Endothelial cell of umbilical vein (primary cell): Measurements from ENCODE around the gene IL17F. TPM values are rescaled to one million over a fixed set of nuclear protein-coding genes. Genes with fewer than 3 reads are reported as not detected.

Source experiments
- BruUV-seq: library from RNA; stranded (reverse); fragments of 400-500 nt; replicated peaks from 2 replicates; lab custom pipeline; 2021; lab: Mats Ljungman, UMichigan
- CTCF ChIA-PET: fragments of 300-600, 350-600 bp; sonication (Branson Sonifier 250); formaldehyde crosslinking; loops from one replicate; lab custom pipeline; 2021; ENCODE audit warnings: antibody characterized with exemption, inconsistent platforms; lab: Charles Lee
- POLR2A ChIA-PET: fragments of 300-600, 350-600 bp; sonication (Branson Sonifier 250); formaldehyde crosslinking; loops from one replicate; lab custom pipeline; 2021; ENCODE audit warnings: antibody characterized with exemption, inconsistent platforms; lab: Charles Lee
- DNase-seq: peaks from one replicate; pipeline ENCODE4 v3.0.0-alpha.2; 2011; ENCODE audit warnings: low read depth, low spot score
- FAIRE-seq: peaks from 2 replicates; lab custom pipeline; 2011; peaks lifted over from hg19 to GRCh38; lab: Jason Lieb, UNC
- H2AFZ ChIP-seq: 2 replicates; pipeline ENCODE4 v1.6.0; 2012; ENCODE audit warnings: low read depth, low read length, control low read depth, inconsistent platforms
- H3K27ac ChIP-seq: 2 replicates; pipeline ENCODE4 v1.5.1; 2011; ENCODE audit warnings: low read depth, mild to moderate bottlenecking, control low read depth, low read length, moderate library complexity; ENCODE audit not compliant: insufficient read depth
- H3K27me3 ChIP-seq, 2 experiments: 2 replicates each; pipeline versions ENCODE4 v1.6.0 to v1.6.1; 2011; ENCODE audit warnings: low read length in 2 of 2, mixed read lengths in 1 of 2; ENCODE audit not compliant: control insufficient read depth in 2 of 2, insufficient read depth in 2 of 2
- H3K36me3 ChIP-seq, 2 experiments: 2 replicates in 1 of 2; 3 replicates in 1 of 2; pipeline ENCODE4 v1.5.1; 2011; ENCODE audit warnings: low read length in 2 of 2, mild to moderate bottlenecking in 1 of 2, moderate library complexity in 1 of 2; ENCODE audit not compliant: control insufficient read depth in 2 of 2, insufficient read depth in 2 of 2; ENCODE audit errors: extremely low read depth in 1 of 2
- H3K4me1 ChIP-seq: 3 replicates; pipeline ENCODE4 v1.5.1; 2011; ENCODE audit warnings: mild to moderate bottlenecking, low read length; ENCODE audit not compliant: control insufficient read depth, insufficient read depth; ENCODE audit errors: extremely low read depth
- H3K4me2 ChIP-seq: 2 replicates; pipeline ENCODE4 v1.6.1; 2011; ENCODE audit warnings: low read length, control low read depth, mixed read lengths; ENCODE audit not compliant: insufficient read depth
- H3K4me3 ChIP-seq, 3 experiments: fragments of 200-600 bp in 1 of 3; sonication (generic), shearing (Covaris generic) in 1 of 3; replicated peaks in 1 of 3; 2 replicates each; pipeline ENCODE4 v1.5.1; 2011 to 2016; ENCODE audit warnings: control low read depth in 3 of 3, low read length in 3 of 3, mild to moderate bottlenecking in 2 of 3, inconsistent platforms in 1 of 3, low read depth in 1 of 3, moderate library complexity in 1 of 3; ENCODE audit not compliant: insufficient read depth in 1 of 3
- H3K79me2 ChIP-seq: 2 replicates; pipeline ENCODE4 v1.6.0; 2012; ENCODE audit warnings: low read length, inconsistent platforms; ENCODE audit not compliant: control insufficient read depth, insufficient read depth
- H3K9ac ChIP-seq: replicated peaks from 2 replicates; pipeline ENCODE3; 2011; ENCODE audit warnings: low read length, control low read depth; ENCODE audit not compliant: insufficient read depth; ENCODE audit errors: extremely low read depth
- H3K9me1 ChIP-seq: replicated peaks from 3 replicates; pipeline ENCODE4 v1.6.0; 2011; ENCODE audit warnings: mild to moderate bottlenecking, low read length; ENCODE audit not compliant: control insufficient read depth, insufficient read depth; ENCODE audit errors: extremely low read depth
- H3K9me3 ChIP-seq: replicated peaks from 2 replicates; pipeline ENCODE4 v1.5.1; 2012; ENCODE audit warnings: low read length, inconsistent platforms; ENCODE audit not compliant: control insufficient read depth, insufficient read depth
- H4K20me1 ChIP-seq: replicated peaks from 2 replicates; pipeline ENCODE3; 2011; ENCODE audit warnings: mild to moderate bottlenecking, low read length; ENCODE audit not compliant: control insufficient read depth, insufficient read depth; ENCODE audit errors: extremely low read depth
- CTCF ChIP-seq, 2 donors: IDR thresholded peaks; 1 replicate in 1 of 2; 2 replicates in 1 of 2; pipeline ENCODE4 v1.5.1; 2011; ENCODE audit warnings: low read length in 2 of 2, mild to moderate bottlenecking in 2 of 2, moderate library complexity in 2 of 2, control low read depth in 1 of 2, inconsistent platforms in 1 of 2, low read depth in 1 of 2; ENCODE audit not compliant: insufficient read depth in 1 of 2; ENCODE audit errors: extremely low read depth in 1 of 2
- EZH2 ChIP-seq: IDR thresholded peaks from 2 replicates; pipeline ENCODE4 v1.6.1; 2012; ENCODE audit warnings: borderline replicate concordance, low read depth, mild to moderate bottlenecking, moderate library complexity, low read length, inconsistent platforms; ENCODE audit not compliant: severe bottlenecking
- FOS ChIP-seq: IDR thresholded peaks from 2 replicates; pipeline ENCODE4 v1.6.1; 2011; ENCODE audit warnings: mild to moderate bottlenecking, low read length, moderate library complexity, borderline replicate concordance; ENCODE audit not compliant: insufficient read depth
- GATA2 ChIP-seq: IDR thresholded peaks from 2 replicates; pipeline ENCODE4 v1.7.0; 2011; ENCODE audit warnings: low read depth, mild to moderate bottlenecking, moderate library complexity, mixed read lengths, low read length; ENCODE audit not compliant: insufficient read length, insufficient read depth
- JUN ChIP-seq: IDR thresholded peaks from 2 replicates; pipeline ENCODE4 v1.6.1; 2011; ENCODE audit warnings: borderline replicate concordance, low read depth; ENCODE audit not compliant: insufficient read length, insufficient read depth
- MAX ChIP-seq: IDR thresholded peaks from 2 replicates; pipeline ENCODE4 v1.6.1; 2011; ENCODE audit not compliant: insufficient read depth, insufficient read length
- MYC ChIP-seq: IDR thresholded peaks from one replicate; pipeline ENCODE4 v1.6.1; 2011; ENCODE audit warnings: mild to moderate bottlenecking, low read depth, low read length
- POLR2A ChIP-seq: IDR thresholded peaks from 2 replicates; pipeline ENCODE4 v1.6.1; 2012; ENCODE audit warnings: low read depth, mild to moderate bottlenecking, control low read depth, low read length
- POLR2AphosphoS5 ChIP-seq: IDR thresholded peaks from 2 replicates; pipeline ENCODE4 v1.6.1; 2012; ENCODE audit warnings: low read depth, mild to moderate bottlenecking, control low read depth, low read length, moderate library complexity; ENCODE audit not compliant: insufficient read depth
- dilution Hi-C: fragments of 300-500 bp; cut with MboI; formaldehyde crosslinking; loops from one replicate; pipeline ENCODE4 v1.15.0; 2019; ENCODE audit warnings: low sequenced_read_pairs; ENCODE audit not compliant: extremely low pct_ligation_motif_present
- intact Hi-C: fragments of 100-400 bp; cut with micrococcal nuclease; formaldehyde crosslinking; loops from one replicate; pipeline ENCODE4 v1.10.0; 2022
- polyA plus RNA-seq, 4 experiments: library from polyadenylated mRNA; depleted of rRNA in 3 of 4; stranded (reverse) in 3 of 4; unstranded in 1 of 4; fragments of >200 nt; gene quantifications; 2 replicates each; pipeline versions ENCODE4 v1.2.1 to v1.2.3, GENCODE V29; 2011 to 2012; ENCODE audit warnings: missing spikeins in 1 of 4
- total RNA-seq: library from RNA; stranded (reverse); gene quantifications from 2 replicates; pipeline ENCODE4 v1.2.3, GENCODE V29; 2021

IL17F gene
- total and polyA plus RNA-seq, 2 donors (not counting 3 experiments of a cell fraction or from before 2014, with no cell fraction given), result not detected

- Histone ChIP-seq H3K4me3 (no peak overlapping the region), H3K27me3 (peaks cover 11 to 13% of the 10 kb centered on the region in 2 experiments), H3K27ac (no peak overlapping the region), H3K4me2 (no peak overlapping the region), H3K9me1 (no peaks in the 10 kb centered on the region), H3K9ac (no peak overlapping the region), H4K20me1 (no peaks in the 10 kb centered on the region), H3K79me2 (no peaks in the 10 kb centered on the region), H3K4me1 (no peaks in the 10 kb centered on the region), H3K9me3 (no peaks in the 10 kb centered on the region), H2AFZ (no peak overlapping the region), H3K36me3 (no peaks in the 10 kb centered on the region)
- dilution Hi-C loops (no loop called here), intact Hi-C loops (no loop called here)
- ChIA-PET POLR2A (no interaction called here), CTCF (interaction anchor here (1.2 kb wide), 1 partner anchor 13 kb away, joined by 3 read pairs; no protein-coding TSS in a partner anchor)
- FAIRE-seq (no peak), DNase-seq (no peak)
- no peak for TF ChIP-seq EZH2
- no peak for TF ChIP-seq POLR2A
- TF ChIP-seq FOS, result no peak
- no peak for TF ChIP-seq MYC
- TF ChIP-seq POLR2AphosphoS5, result no peak
- TF ChIP-seq JUN, result no peak
- TF ChIP-seq GATA2, result no peak
- no peak for TF ChIP-seq MAX
- TF ChIP-seq CTCF (IDR thresholded peaks at IDR 0.05; ENCODE audit: extremely low read depth in 1 of 2, insufficient read depth in 1 of 2, low read depth in 1 of 2, low read length in 2 of 2), result no peak
- no TSS peak for BruUV-seq
These were observed 6.8 kb upstream of the IL17F start for GRCh38 chr6:52251113-52251512.
